NCI-H1092 treated with DMSO at 0.1 percent for 48 hours (cell line): Measurements from ENCODE around the gene GALNT7.

ENCODE experiments used
- DNase-seq: peaks from one replicate; lab custom pipeline; 2025; lab: John Stamatoyannopoulos, UW

The GALNT7 gene

GRCh38 chr4:173267711-173268110 lies 99.1 kb downstream of the GALNT7 start:
- DNase-seq = no peak

- DNase-seq = peak; percentile 32
Measured at GRCh38 chr4:173269280-173269679, 100.7 kb downstream of the GALNT7 start.

GRCh38 chr4:173270312-173271027 lies 101.9 kb downstream of the GALNT7 start:
- no peak for DNase-seq

GRCh38 chr4:173272314-173272713 lies 103.7 kb downstream of the GALNT7 start:
- DNase-seq = no peak

- no peak for DNase-seq
Measured at GRCh38 chr4:173272996-173273395, 104.4 kb downstream of the GALNT7 start.

- no peak for DNase-seq
Measured at GRCh38 chr4:173273941-173274340, 105.3 kb downstream of the GALNT7 start.

- no peak for DNase-seq
Measured at GRCh38 chr4:173274744-173275143, 106.1 kb downstream of the GALNT7 start.

GRCh38 chr4:173275150-173275549 lies 106.5 kb downstream of the GALNT7 start:
- DNase-seq = no peak

GRCh38 chr4:173277340-173277739 lies 108.7 kb downstream of the GALNT7 start:
- no peak for DNase-seq

GRCh38 chr4:173280998-173281397 lies 112.4 kb downstream of the GALNT7 start:
- DNase-seq = no peak

- DNase-seq = no peak
Measured at GRCh38 chr4:173281406-173282255, 113.0 kb downstream of the GALNT7 start.

GRCh38 chr4:173282256-173282562 lies 113.6 kb downstream of the GALNT7 start:
- DNase-seq = no peak

GRCh38 chr4:173282626-173283025 lies 114.0 kb downstream of the GALNT7 start:
- no peak for DNase-seq

- DNase-seq = no peak
Measured at GRCh38 chr4:173284463-173284862, 115.9 kb downstream of the GALNT7 start.

GRCh38 chr4:173287486-173287885 lies 118.9 kb downstream of the GALNT7 start:
- DNase-seq = no peak

GRCh38 chr4:173288296-173288695 lies 119.7 kb downstream of the GALNT7 start:
- no peak for DNase-seq

- DNase-seq = no peak
Measured at GRCh38 chr4:173288698-173289352, 120.2 kb downstream of the GALNT7 start.

- DNase-seq = no peak
Measured at GRCh38 chr4:173289353-173289727, 120.7 kb downstream of the GALNT7 start.

- DNase-seq = no peak
Measured at GRCh38 chr4:173291899-173292298, 123.3 kb downstream of the GALNT7 start.

GRCh38 chr4:173293663-173294062 lies 125.1 kb downstream of the GALNT7 start:
- DNase-seq = no peak

- DNase-seq = no peak
Measured at GRCh38 chr4:173294444-173294843, 125.8 kb downstream of the GALNT7 start.

GRCh38 chr4:173301518-173302201 lies 133.0 kb downstream of the GALNT7 start:
- peak; percentile 12 for DNase-seq
